Measurements from ENCODE around the gene FNDC8.

- TF ChIP-seq CBX5 (IDR thresholded peaks at IDR 0.05; ENCODE audit: low read depth, low read length) (no peak), CTCF (IDR thresholded peaks at IDR 0.05; ENCODE audit: control extremely low read depth in 1 of 3, insufficient read depth in 1 of 3, low read depth in 1 of 3, low read length in 3 of 3) (no peak), TCF12 (IDR thresholded peaks at IDR 0.05; ENCODE audit: low read depth, low read length) (no peak), CHD2 (IDR thresholded peaks at IDR 0.05; ENCODE audit: low read length) (no peak), NANOG (IDR thresholded peaks at IDR 0.05; ENCODE audit: insufficient read depth, low read depth, low read length, poor library complexity, severe bottlenecking) (no peak), EZH2 (IDR thresholded peaks at IDR 0.05; ENCODE audit: low read depth, low read length, severe bottlenecking) (no peak), E2F6 (IDR thresholded peaks at IDR 0.05) (no peak), POLR2AphosphoS5 (IDR thresholded peaks at IDR 0.05; ENCODE audit: low read depth, low read length) (no peak), EP300 (IDR thresholded peaks at IDR 0.05; ENCODE audit: borderline replicate concordance in 1 of 2, low read depth in 2 of 2, low read length in 2 of 2) (no peak), TAF1 (IDR thresholded peaks at IDR 0.05; ENCODE audit: low read depth, low read length) (no peak), MAX (IDR thresholded peaks at IDR 0.05) (no peak)
Measured at GRCh38 chr17:35171834-35172233, 50.4 kb downstream of the FNDC8 start.
